MCF 10A (cell line): ENCODE measurements around the gene OSGEP. TPM values are rescaled to one million over a fixed set of nuclear protein-coding genes. Genes with fewer than 3 reads are reported as not detected.
A peak's percentile ranks its signal among the peaks of the same experiment; 100 is the strongest.

Experiments
- BruUV-seq: library from RNA; stranded (reverse); fragments of 400-500 nt; replicated peaks from 2 replicates; lab custom pipeline; 2021; lab: Mats Ljungman, UMichigan
- CTCF ChIA-PET: fragments of 300-600 bp; sonication (Branson Sonifier 250); formaldehyde crosslinking; extraction: SDS; loops from one replicate; lab custom pipeline; 2021; ENCODE audit warnings: antibody characterized with exemption, inconsistent platforms; lab: Yijun Ruan, JAX
- POLR2A ChIA-PET: fragments of 300-600, 350-650 bp; sonication (Branson Sonifier 250); formaldehyde crosslinking; extraction: SDS; loops from one replicate; lab custom pipeline; 2020; ENCODE audit warnings: antibody characterized with exemption, inconsistent platforms; lab: Yijun Ruan, JAX
- DNase-seq: peaks from one replicate; pipeline ENCODE4 v3.0.0-alpha.2; 2018; ENCODE audit not compliant: unreplicated experiment
- H3K27ac Mint-ChIP-seq: one replicate; pipeline ENCODE4 v1.8.0; 2022; ENCODE audit warnings: mild to moderate bottlenecking, low read depth, mixed read lengths; ENCODE audit not compliant: unreplicated experiment
- H3K27me3 Mint-ChIP-seq: one replicate; pipeline ENCODE4 v1.8.0; 2022; ENCODE audit warnings: mixed read lengths; ENCODE audit not compliant: insufficient read depth, unreplicated experiment
- H3K36me3 Mint-ChIP-seq: one replicate; pipeline ENCODE4 v1.8.0; 2022; ENCODE audit warnings: mild to moderate bottlenecking, moderate library complexity, mixed read lengths; ENCODE audit not compliant: insufficient read depth, unreplicated experiment
- H3K4me1 Mint-ChIP-seq: one replicate; pipeline ENCODE4 v1.8.0; 2022; ENCODE audit warnings: mixed read lengths; ENCODE audit not compliant: insufficient read depth, unreplicated experiment
- H3K4me3 Mint-ChIP-seq: one replicate; pipeline ENCODE4 v1.8.0; 2022; ENCODE audit warnings: mild to moderate bottlenecking, moderate library complexity, mixed read lengths; ENCODE audit not compliant: unreplicated experiment
- H3K9me3 Mint-ChIP-seq: one replicate; pipeline ENCODE4 v1.8.0; 2022; ENCODE audit warnings: mixed read lengths; ENCODE audit not compliant: unreplicated experiment
- intact Hi-C: fragments of 100-400 bp; cut with micrococcal nuclease; formaldehyde crosslinking; loops from 2 replicates; pipeline ENCODE4 v1.14.1; 2022
- total RNA-seq: library from RNA; stranded (reverse); gene quantifications from 2 replicates; pipeline ENCODE4 v1.2.3, GENCODE V29; 2022
- TF ChIP-seq, protein P1 (sequence below): fragments of 200-600 bp; IDR thresholded peaks from one replicate; pipeline ENCODE4 v1.8.0; 2022; ENCODE audit warnings: antibody characterized with exemption, mild to moderate bottlenecking; ENCODE audit not compliant: unreplicated experiment

The OSGEP gene
- total RNA-seq, 1 experiment from 2014 or later: 34.7 TPM

DNA sequence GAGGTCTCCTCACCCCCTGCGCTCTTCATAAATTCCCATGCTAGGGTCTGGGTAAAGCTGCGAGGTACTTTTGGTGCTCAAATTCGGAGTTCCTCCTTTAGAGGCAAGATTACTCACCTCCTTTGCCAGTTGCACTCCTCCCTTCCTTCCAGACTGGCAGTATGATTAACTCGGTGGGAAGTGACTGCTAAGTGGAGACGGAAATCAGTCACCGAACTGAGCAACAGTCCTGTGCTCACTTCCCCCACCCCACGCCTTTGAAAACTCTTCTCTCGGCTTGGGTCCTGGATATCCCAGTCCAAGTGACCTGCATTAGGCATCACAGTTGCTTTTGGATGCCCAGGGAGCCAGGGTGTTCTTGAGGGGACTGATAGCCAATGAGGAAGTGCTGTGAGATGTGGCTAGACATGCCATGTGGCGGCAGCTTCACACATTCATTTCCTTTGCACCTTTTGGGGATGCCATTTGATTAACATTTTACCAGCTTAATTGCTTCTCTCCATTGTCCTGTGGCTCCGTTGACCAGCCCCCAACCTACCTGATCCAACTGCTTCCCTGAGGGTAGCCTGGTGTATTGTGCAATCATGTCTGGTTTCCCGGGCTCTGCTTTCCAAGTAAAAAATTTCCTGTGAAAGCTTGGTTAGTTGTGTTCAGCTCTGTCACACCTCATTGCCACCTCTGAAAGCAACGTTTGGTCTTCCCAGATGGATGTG is 15.4 kb upstream of the OSGEP start:
- CTCF ChIA-PET: interaction anchor here (0.6 to 1.8 kb wide), 11 partner anchors 9 to 501 kb away, joined by 3 to 9 read pairs (median 4); partner anchors contain the start of gene PIP4P1
- TSS peak; percentile 51 for BruUV-seq
- Mint-ChIP-seq H3K4me3 (peak overlapping the region; percentile 93), H3K36me3 (peaks cover 38% of the 10 kb centered on the region), H3K27ac (peak overlapping the region; percentile 95), H3K4me1 (peaks cover 33% of the 10 kb centered on the region), H3K27me3 (no peaks in the 10 kb centered on the region), H3K9me3 (no peaks in the 10 kb centered on the region)
- DNase-seq: peak; percentile 85
- intact Hi-C loops: loop anchor here (1.0 kb wide), 3 partner anchors 9 to 136 kb away; partner anchors contain the start of genes PIP4P1 and TEP1
- POLR2A ChIA-PET: interaction anchor here (0.7 to 6.3 kb wide), 28 partner anchors 9 to 633 kb away, joined by 3 to 81 read pairs (median 4); partner anchors contain the start of genes APEX1, OSGEP, PARP2 and PIP4P1
- TF ChIP-seq, protein P1, sequence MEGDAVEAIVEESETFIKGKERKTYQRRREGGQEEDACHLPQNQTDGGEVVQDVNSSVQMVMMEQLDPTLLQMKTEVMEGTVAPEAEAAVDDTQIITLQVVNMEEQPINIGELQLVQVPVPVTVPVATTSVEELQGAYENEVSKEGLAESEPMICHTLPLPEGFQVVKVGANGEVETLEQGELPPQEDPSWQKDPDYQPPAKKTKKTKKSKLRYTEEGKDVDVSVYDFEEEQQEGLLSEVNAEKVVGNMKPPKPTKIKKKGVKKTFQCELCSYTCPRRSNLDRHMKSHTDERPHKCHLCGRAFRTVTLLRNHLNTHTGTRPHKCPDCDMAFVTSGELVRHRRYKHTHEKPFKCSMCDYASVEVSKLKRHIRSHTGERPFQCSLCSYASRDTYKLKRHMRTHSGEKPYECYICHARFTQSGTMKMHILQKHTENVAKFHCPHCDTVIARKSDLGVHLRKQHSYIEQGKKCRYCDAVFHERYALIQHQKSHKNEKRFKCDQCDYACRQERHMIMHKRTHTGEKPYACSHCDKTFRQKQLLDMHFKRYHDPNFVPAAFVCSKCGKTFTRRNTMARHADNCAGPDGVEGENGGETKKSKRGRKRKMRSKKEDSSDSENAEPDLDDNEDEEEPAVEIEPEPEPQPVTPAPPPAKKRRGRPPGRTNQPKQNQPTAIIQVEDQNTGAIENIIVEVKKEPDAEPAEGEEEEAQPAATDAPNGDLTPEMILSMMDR: no peak

DNA sequence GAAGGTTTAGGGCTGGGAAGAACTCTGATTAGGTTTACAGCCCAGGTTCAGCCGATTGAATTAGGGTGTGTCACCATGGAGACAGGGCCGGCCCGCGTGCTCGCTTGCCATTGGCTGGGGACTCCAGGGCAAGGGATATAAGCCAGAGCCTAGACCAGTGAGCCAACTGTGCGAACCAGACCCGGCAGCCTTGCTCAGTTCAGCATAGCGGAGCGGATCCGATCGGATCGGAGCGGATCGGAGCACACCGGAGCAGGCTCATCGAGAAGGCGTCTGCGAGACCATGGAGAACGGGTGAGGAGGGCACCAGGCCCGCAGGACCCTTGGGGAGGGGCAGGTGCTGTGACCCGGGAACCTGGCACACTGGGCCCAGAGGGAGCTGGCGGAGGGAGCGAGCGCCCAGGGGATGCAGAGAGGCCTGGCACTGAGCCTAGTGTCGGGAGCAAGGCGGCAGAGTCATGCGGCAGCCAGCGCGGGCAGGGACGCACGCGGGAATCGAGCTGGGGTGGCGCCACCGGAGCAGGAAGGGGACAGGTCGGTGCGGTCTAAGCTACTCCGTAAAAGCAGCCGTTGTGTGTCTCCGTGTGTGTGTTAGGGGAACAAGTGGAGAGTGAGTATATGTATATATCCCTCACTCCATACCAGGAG is 14.8 kb upstream of the OSGEP start, which contains the start of gene PNP:
TSS of gene PNP (plus strand) at position 165 of the 648 bp plus-strand sequence. CDS start at position 284, 119 bp downstream.
- Mint-ChIP-seq H3K4me3 (peak within 1 kb of the TSS; percentile 93), H3K9me3 (no peaks in the 10 kb centered on the region), H3K27me3 (no peaks in the 10 kb centered on the region), H3K27ac (peak within 1 kb of the TSS; percentile 95), H3K36me3 (peaks cover 31% of the 10 kb centered on the region), H3K4me1 (peaks cover 33% of the 10 kb centered on the region)
- intact Hi-C loops: loop anchor here (1.0 kb wide), 1 partner anchor 8 kb away; the partner anchor contains the start of gene PIP4P1
- POLR2A ChIA-PET: interaction anchor here (0.7 to 6.3 kb wide), 28 partner anchors 8 to 634 kb away, joined by 3 to 81 read pairs (median 4); partner anchors contain the start of genes APEX1, OSGEP, PARP2 and PIP4P1
- TF ChIP-seq, protein P1: no peak
- TSS peak; percentile 48 for BruUV-seq
- CTCF ChIA-PET: interaction anchor here (0.6 to 1.8 kb wide), 11 partner anchors 8 to 502 kb away, joined by 3 to 9 read pairs (median 4); partner anchors contain the start of gene PIP4P1
- peak; percentile 91 for DNase-seq

DNA sequence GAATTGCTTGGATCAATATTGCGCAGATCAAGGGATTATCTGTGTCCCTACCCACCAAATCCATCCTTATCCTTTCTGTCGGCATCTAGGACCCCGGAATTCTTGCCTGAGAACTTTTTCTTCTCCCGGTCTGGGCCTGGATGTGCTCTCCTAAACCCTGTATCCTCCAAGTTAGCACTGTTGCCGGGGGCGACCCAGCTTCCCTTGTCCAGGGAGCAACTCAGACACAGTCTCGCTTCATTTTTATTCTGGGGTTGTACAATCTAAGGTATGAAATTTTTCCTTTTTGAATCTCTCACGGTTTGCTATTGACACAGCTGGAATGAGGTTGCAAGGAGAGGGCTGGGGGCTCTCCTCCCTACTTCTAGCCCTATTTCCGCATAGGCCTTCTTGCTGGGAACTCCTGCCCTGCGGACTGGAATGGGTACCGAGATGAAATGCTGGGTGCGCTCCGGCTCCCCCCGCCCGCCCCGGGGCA is 14.2 kb upstream of the OSGEP start:
- H3K27ac Mint-ChIP-seq: peak overlapping the region; percentile 95
- ChIA-PET POLR2A (interaction anchor here (0.7 to 6.3 kb wide), 9 partner anchors 14 to 518 kb away, joined by 4 to 81 read pairs (median 15); partner anchors contain the start of genes APEX1, OSGEP, PARP2 and TEP1), CTCF (interaction anchor here (0.6 to 1.8 kb wide), 5 partner anchors 7 to 492 kb away, joined by 3 to 9 read pairs (median 3); partner anchors contain the start of gene PIP4P1)
- H3K27me3 Mint-ChIP-seq: no peaks in the 10 kb centered on the region
- intact Hi-C loops: loop anchor here (1.0 kb wide), 1 partner anchor 8 kb away; the partner anchor contains the start of gene PIP4P1
- H3K4me3 Mint-ChIP-seq: peak overlapping the region; percentile 93
- no peak for DNase-seq
- peaks cover 25% of the 10 kb centered on the region for H3K36me3 Mint-ChIP-seq
- peaks cover 33% of the 10 kb centered on the region for H3K4me1 Mint-ChIP-seq
- no peaks in the 10 kb centered on the region for H3K9me3 Mint-ChIP-seq
- TF ChIP-seq, protein P1: no peak
- BruUV-seq: no TSS peak
